ENCODE measurements around the gene KRTAP20-3.

KRTAP20-3 gene

DNA sequence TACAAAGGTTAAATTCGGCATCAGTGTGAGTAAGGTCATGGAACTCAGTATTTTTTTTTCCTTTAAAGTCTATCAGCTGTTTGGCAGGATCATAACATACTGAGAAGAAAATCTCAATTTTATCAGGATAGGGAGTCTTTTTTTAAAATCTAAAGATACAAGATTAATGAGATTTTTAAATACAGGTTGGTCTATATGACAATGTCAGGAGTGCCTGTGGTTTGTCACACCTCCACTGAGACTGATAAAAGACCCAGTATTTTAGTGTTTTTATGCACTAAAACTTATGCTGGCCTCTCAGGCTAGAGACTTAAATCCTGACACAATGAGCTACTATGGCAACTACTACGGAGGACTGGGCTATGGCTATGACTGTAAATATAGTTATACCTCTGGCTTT is at the start of gene KRTAP20-3:
KRTAP20-3 (plus strand) TSS at position 301 of the 400 bp plus-strand sequence.
- FAIRE-seq: no peak

DNA sequence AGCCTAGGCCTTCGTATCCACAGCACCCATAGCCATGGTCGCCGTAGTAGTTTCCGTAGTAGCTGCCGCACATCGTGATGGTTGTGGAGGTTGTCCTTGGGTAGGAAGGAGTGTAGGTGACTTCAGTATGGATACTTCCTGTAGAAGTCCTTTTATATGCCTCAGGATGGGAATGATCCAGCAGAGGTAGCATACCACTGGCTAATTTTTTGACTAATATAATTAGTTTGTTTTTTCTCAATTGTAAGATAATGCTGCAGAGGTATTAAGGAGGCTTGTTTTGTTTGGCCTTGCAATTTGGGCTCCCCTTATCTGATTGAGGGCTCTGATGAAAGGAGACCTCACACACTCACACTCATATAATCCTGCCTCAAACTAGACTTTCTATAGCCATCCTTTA is 43.9 kb upstream of the KRTAP20-3 start, which contains the start of gene KRTAP6-2:
KRTAP6-2 (minus strand) TSS at position 101 of the 400 bp plus-strand sequence; CDS start at position 73, 28 bp downstream.
- no peak for FAIRE-seq

DNA sequence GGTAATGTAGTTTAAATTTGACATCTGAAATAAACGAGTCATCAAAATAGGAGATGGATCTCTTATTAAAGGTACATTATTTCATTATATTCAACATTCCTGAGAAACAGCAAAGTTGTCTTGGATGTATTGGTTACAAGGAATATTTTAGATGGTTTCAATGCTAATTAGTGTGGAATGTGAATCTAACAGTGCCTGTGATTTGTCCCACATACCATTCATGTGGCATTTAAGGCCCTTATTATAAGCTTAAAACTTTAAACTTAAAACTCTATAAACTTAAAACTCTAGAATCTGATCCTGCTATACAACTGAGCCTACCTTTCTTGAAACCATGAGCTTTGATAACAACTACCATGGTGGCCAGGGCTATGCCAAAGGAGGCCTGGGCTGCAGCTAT is 41.9 kb upstream of the KRTAP20-3 start, which contains the start of gene KRTAP22-1:
KRTAP22-1 (plus strand) TSS at position 301 of the 400 bp plus-strand sequence.
- FAIRE-seq: no peak

DNA sequence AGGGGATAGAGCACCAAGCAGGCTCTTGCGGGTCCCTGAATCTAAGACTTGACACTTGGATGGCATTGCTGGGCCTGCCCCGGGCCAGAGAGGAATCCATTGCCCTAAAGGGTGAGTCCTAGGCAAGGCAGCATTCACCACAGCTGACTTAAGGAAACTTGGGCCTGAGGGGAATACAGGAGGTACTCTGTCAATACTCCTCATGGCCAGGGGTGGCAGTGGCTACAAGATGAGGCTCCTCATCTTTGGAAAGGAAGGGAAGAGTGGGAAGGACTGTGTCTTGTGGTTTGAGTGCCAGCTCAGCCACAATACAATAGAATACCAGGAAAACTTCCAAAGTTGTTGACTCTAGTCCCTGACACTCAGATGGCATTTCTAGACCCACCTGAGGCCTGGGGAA is 36.7 kb upstream of the KRTAP20-3 start:
- no peak for FAIRE-seq

DNA sequence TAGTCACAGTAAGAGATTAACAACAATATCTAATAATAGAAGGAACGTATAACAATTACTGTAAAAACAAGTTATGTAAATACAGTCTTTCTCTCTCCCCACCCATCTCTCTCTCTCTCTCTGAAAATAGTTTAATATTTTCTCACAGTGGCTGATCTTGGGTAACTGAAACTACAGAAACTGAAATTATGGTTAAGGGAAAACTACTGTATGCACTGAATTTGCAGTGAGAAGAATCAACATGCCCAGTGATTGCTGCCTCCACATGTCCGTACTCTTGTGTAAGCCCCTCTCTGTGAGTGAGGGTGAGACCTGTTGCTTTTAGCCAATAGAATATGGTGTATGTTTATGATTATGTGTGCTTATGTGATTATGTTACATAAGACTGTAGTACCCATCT is 30.5 kb upstream of the KRTAP20-3 start:
- no peak for FAIRE-seq

DNA sequence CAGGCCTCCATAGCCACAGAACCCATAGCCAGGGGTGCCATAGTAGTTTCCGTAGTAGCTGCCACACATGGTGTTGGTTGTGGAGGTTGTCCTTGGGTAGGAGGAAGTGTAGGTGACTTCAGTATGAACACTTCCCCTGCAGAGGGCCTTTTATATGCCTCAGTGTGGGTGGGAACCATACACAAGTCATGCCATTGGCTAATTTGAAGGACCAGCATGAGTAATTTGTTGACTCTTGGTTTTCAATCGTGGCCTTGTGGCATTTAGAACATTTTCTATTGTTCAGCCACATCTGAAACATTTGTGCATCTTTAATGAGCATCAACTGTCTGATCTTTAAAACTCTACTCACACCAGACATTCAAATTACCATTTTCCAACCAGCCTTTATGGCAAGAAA is 28.8 kb upstream of the KRTAP20-3 start, which contains the start of gene KRTAP6-1:
KRTAP6-1 (minus strand) TSS at position 95 of the 400 bp plus-strand sequence; CDS start at position 69, 26 bp downstream.
- no peak for FAIRE-seq

DNA sequence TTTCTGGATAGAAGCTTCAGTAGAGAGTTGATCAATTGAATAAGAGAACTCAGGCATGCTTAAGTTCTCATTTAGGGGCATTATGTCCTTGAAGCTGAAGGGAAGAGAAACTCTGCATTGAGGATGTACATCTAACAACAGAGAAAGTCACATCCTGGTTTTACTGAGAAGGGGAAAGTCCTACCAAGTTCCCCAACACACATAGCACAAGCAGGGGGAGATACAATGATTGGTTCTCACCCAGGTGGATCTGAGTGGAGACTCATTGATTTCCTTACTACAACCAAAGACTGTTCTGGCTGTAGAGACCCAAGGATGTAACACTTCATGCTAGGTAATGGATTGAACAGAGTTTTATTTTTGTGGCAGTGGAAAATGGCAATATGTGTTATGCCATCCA is 27.5 kb upstream of the KRTAP20-3 start:
- FAIRE-seq: no peak

DNA sequence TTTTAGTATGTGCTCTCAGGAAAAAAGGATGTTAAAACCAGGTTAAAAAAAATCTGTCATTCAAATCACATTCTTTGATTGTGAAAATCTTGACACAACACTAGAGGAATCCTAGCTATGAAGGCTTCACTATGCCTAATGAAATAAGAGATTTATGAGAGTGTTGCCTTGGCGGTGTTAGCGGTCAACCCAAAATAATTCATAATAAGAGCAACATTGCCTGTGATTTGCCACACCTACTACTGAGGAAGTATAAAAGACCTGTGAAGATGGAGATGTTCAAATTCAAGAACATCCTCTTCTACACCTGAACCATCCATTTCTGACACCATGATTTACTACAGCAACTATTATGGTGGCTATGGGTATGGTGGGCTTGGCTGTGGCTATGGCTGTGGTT is 26.5 kb upstream of the KRTAP20-3 start, which contains the start of gene KRTAP20-1:
KRTAP20-1 (plus strand) TSS at position 301 of the 400 bp plus-strand sequence; CDS start at position 331, 30 bp downstream.
- FAIRE-seq: no peak

DNA sequence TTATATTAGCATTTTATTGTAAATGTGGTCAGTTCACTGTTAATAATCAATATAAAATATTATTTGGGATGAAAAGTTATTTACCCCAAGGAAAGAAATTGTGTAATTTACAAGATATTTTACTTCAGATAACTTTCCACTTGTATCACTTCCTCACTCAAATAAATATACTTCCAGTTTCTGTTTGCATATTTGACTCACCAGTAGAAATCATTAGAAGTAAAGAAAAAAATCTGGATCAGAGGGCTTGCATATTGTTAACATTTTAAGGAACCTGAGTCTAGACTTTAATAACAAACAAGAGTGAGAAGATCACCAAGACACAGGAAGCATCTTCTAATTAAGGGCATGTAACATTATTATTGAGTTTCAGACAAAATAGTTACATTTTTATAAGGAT is 22.6 kb upstream of the KRTAP20-3 start:
- no peak for FAIRE-seq

DNA sequence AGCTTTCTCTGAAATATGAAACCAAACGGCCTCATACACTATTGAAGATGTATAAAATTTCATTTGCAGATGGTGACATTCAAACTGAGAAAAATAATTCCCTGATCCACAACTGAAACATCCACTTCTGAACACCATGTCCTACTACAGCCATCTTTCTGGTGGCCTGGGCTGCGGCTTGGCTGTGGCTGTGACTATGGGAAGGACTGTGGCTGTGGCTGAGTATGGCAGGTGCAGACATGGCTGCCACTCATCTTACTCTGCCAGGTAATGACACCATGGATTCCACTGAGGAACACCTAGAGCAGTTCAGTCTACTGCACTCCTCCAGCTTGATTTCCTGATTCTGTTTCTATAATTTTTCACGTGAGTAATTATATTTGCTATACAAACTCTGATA is 22.1 kb upstream of the KRTAP20-3 start, which contains the start of gene KRTAP20-4:
KRTAP20-4 (plus strand) TSS at position 106 of the 400 bp plus-strand sequence.
- no peak for FAIRE-seq

DNA sequence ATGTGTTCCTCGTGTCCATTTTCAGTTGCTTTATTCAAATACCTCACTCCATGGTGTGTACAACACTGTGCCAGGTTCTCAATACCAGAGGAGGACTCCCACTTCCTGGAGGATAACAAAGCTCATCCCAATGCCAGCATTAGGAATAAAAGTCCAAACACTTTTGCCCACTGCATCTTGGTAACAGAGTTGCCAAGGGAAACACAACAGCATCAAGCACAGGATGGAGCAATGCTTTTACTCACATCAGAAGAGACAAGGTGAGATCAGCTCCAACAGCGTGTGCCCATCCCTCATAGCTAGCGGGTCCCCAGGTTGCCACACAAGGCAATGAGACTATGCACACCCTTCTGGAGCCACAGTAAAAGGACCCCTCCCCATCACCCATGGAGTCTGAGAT is 19.3 kb upstream of the KRTAP20-3 start:
- no peak for FAIRE-seq

DNA sequence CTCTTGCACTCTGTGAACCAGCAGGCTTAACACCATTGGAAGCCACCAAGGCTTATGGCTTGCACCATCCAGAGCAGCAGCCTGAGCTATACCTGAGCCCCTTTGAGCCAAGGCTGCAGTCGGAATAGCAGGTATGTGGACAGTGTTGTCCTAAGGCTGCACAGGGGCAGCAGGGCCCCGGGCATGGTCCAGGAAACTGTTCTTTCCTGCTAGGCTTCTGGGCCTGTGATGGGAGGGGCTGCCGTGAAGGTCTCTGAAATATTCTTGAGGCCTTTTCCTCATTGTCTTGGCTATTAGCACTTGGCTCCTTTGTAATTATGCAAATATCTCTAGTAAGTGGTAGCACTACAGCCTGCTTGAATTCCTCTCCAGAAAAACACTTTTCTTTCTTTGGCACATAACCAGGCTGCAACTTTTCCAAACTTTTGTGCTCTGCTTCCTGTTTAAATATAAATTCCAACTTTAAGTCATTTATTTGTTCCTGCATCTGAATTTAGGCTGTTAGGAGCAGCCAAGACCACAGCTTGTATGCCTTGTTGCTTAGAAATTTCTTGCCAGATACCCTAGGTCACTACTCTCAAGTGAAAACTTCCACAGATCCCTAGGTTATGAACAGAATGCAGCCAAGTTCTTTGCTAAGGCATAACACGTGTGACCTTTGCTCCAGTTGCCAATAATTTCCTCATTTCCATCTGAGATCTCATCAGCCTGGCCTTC is 17.1 kb upstream of the KRTAP20-3 start:
- FAIRE-seq: no peak

DNA sequence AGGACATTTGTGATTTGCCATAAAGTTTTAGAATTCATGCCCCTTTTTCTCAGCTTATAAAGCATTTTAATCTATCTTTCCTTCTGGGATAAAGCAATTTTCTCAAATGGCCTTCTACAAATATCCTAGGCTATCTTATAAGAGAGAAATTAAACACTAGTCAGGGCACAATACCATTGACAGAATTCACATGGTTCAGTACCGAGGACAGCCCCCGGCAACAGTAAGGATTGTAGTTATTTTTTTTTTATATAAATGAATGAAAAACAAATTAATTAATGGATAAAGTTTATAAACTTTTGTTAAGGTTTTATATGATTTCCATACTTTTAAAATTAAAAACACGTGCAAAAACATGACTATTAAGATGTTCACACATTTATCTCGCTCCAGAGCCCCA is 14.6 kb upstream of the KRTAP20-3 start:
- no peak for FAIRE-seq

DNA sequence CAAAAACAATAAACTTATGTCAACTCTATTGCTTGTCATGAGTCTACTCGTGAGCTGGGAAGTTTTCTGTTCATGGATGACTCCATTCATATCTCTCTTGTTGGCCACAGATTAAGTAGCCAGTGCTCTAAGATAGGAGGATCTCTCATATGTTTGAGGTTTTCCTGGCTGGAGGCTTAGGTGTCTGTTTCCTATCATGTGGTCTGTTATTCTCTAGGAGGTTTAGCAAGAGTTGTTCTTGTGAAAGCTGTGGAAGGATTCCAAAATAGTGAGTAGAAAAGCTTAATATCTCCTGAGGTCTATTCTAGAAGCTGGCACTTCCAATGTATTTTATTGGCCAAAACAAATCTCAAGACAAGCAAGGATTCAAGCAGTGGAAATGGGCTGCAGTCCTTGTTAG is 13.5 kb upstream of the KRTAP20-3 start:
- FAIRE-seq: no peak

DNA sequence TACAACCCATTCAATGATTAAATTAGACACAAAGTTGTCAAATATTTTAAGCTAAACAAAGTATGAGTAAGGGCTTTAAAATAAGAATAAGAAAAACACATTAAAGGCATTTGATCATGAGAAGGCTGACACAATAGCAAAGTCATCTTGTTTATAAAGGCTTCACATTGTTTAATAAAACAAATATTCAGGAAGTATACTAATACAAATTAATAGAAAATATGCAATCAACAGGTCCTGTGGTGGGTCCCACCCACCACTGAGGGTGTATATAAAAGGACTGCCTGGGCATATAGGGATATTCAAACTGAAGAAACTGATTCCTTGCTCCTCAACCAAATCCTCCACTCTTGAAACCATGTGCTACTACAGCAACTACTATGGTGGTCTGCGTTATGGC is 7.8 kb upstream of the KRTAP20-3 start, which contains the start of gene KRTAP20-2:
KRTAP20-2 (plus strand) TSS at position 301 of the 400 bp plus-strand sequence; CDS start at position 359, 58 bp downstream.
- FAIRE-seq: no peak

DNA sequence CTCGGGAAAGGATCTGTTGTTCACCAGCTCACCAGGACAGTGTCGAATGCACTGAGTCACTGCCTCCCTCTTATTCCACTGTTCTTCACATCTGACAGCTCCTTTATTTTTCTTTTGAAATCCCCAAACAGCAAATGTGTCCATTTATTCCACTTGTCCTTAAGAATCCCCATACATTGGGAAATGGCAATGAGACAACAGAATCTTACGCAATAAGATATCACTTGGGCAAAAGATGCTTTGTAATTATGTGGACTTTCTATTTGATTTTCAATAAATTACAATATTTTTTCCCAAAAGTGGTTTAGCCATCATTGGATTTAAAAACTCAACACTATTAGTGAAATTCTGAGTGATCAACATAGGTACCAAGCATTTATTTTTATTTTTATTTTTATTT is 4.0 kb upstream of the KRTAP20-3 start:
- FAIRE-seq: no peak

DNA sequence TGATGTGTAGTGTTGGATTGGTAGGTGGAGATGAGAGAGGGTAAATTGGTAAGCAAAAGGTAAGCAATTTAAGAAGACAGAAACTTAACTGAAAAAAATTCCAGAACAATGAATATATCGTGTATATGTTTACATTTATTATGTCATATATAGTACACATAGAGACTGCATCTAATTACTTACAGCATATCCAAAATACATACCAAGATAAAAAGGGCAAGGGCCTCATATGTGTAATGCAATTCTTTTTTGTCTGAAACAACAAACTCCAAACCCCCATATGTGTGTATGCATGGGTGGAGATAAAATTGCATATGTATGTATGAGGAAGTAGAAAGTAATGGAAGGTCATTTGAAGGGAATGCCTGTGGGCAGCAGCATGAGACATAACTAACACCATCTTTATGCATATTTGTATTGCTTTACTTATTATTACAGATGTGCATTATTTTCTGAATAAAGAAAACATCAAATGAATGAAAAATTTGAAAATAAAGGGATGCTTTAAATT is 4.3 kb downstream of the KRTAP20-3 start:
- FAIRE-seq: no peak

DNA sequence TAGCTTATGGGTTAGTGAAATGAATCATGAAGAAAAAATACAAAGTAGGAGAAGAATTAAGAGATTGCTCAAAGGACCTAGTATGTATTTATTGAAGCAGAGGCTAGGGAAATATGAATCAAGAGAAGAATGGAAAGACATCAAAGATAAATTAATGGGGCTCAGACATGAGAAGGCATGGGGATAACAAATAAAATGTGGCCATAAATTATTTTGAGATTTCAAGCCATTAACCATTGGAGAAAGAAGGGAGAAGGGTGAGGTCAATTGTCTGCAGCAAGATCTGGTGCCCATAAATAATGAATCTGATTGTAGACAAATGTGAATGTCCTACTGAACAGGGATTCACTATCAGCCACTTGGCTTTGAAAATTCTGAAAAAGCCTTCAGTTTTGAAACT is 10.2 kb downstream of the KRTAP20-3 start:
- FAIRE-seq: no peak

DNA sequence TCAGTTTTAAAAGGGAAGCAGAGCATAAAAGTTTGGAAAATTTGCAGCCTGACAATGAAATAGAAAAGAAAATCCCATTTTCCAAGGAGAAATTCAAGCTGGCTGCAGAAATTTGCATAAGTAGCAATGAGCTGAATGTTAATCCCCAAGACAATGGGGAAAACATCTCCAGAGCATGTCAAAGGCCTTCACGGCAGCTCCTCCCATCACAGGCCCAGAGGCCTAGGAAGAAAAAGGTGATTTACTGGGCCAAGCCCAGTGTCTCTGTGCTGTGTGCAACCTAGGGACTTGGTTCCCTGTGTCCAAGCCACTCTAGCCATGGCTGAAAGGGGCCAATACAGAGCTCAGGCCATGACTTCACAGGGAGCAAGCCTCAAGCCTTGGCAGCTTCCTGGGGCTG is 26.1 kb downstream of the KRTAP20-3 start:
- no peak for FAIRE-seq

DNA sequence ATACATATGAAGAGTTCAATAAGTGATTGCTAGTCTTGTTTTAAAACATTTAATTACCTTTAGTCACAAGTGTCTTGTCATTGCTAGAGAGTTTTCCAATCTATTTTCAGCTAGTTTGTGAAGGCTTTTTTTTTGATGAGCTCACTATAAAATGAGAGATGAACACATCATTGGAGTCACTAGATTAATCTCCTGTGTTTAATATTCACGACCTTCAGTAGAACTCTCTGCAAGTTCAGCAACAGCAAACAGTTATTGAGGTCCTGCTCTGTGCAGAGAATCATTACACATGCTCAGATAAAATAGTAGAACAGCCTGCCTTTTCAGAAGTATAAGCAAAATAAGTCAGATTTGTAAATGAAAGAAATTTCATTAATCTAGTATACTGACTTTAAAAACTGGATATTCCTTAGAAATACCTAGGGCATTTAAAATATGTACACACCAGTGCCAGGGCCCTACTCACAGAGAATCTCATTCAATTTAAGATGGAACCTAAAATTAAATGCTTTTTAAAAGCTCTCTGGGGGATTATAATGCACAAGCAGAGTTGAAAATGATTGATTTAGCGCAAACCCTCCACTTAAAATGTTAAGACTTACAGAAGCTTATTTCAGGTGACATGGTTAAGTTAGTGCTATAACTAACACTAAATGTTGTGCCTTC is 30.5 kb downstream of the KRTAP20-3 start:
- FAIRE-seq: no peak

DNA sequence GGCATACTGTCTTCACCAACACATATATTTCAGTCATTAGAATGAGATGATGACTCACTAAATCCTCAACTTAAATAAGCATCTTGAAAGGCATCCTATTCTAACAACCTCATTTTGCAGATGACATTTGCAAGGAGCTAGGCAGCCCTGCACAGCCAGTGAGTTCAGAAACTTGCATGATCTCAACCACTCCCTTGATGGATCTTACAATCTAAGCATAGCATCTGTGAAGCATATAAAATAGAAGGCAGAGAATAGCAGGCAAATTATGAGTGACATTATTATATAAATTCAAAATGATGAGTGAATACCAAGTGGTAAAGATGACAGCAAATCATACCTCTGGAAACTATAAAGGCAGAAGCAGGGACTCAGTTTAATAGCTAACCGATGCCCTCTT is 31.6 kb downstream of the KRTAP20-3 start:
- no peak for FAIRE-seq

DNA sequence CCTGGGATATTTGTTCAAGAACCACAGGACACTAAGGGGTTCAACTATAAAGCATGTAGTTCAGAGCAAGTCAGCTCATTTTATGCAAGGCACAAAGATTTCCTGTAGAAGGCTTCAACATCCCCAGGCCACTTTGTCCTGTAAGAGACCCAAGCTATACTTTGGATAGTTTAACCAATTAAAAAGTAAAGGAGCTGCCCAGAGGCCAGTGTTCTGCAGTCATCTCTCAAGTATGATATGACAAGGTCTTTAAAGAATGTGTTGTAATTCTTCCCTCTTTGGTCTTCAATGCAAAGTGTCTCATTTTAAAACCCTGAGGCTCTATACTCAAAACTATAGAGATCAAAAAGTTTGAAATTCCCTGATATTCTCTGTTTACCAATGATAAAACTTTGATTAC is 34.1 kb downstream of the KRTAP20-3 start:
- no peak for FAIRE-seq

DNA sequence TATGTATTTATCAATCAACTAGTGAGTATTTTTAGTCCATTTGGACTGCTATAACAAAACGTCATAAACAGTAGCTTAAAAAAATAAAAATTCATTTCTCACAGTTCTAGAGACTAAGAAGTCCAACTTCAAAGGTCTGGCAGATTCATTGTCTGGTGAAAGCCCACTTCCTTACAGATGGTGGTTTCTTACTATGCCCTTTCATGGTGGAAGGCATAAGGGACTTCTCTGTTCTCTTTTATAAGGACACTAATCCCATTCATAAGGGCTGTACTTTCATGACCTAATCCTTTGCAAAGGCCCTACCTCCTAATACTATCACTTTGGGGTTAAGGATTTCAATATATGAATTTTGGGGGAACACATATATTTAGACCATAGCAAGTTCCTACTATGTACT is 37.9 kb downstream of the KRTAP20-3 start:
- no peak for FAIRE-seq

DNA sequence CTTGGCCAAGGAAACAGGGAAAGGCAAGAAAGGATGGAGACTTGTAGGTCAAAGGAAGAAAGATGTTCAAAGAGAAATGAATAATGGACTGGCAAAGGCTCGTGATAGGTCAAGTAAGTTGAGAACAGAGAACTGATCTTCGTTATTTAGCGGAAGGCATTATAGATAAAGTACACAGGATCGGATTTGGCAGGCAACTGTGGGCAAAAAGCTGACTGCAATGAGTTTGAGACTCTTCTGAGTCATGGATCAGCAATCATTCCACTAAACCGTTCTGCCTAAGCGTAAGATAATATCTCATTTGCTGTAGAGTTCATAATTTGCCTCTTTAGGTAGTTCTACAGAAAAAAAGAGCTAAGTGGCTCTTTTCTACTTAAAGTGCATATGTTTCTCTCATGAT is 41.8 kb downstream of the KRTAP20-3 start:
- FAIRE-seq: no peak

All from TTC549 (cell line).